MCF 10A (cell line): Measurements from ENCODE around the gene B9D2. TPM values are rescaled to one million over a fixed set of nuclear protein-coding genes. Genes with fewer than 3 reads are reported as not detected.

Experiments
- BruUV-seq: library from RNA; stranded (reverse); fragments of 400-500 nt; replicated peaks from 2 replicates; lab custom pipeline; 2021; lab: Mats Ljungman, UMichigan
- CTCF ChIA-PET: fragments of 300-600 bp; sonication (Branson Sonifier 250); formaldehyde crosslinking; extraction: SDS; loops from one replicate; lab custom pipeline; 2021; ENCODE audit warnings: antibody characterized with exemption, inconsistent platforms; lab: Yijun Ruan, JAX
- POLR2A ChIA-PET: fragments of 300-600, 350-650 bp; sonication (Branson Sonifier 250); formaldehyde crosslinking; extraction: SDS; loops from one replicate; lab custom pipeline; 2020; ENCODE audit warnings: antibody characterized with exemption, inconsistent platforms; lab: Yijun Ruan, JAX
- DNase-seq: peaks from one replicate; pipeline ENCODE4 v3.0.0-alpha.2; 2018; ENCODE audit not compliant: unreplicated experiment
- H3K27ac Mint-ChIP-seq: one replicate; pipeline ENCODE4 v1.8.0; 2022; ENCODE audit warnings: mild to moderate bottlenecking, low read depth, mixed read lengths; ENCODE audit not compliant: unreplicated experiment
- H3K27me3 Mint-ChIP-seq: one replicate; pipeline ENCODE4 v1.8.0; 2022; ENCODE audit warnings: mixed read lengths; ENCODE audit not compliant: insufficient read depth, unreplicated experiment
- H3K36me3 Mint-ChIP-seq: one replicate; pipeline ENCODE4 v1.8.0; 2022; ENCODE audit warnings: mild to moderate bottlenecking, moderate library complexity, mixed read lengths; ENCODE audit not compliant: insufficient read depth, unreplicated experiment
- H3K4me1 Mint-ChIP-seq: one replicate; pipeline ENCODE4 v1.8.0; 2022; ENCODE audit warnings: mixed read lengths; ENCODE audit not compliant: insufficient read depth, unreplicated experiment
- H3K4me3 Mint-ChIP-seq: one replicate; pipeline ENCODE4 v1.8.0; 2022; ENCODE audit warnings: mild to moderate bottlenecking, moderate library complexity, mixed read lengths; ENCODE audit not compliant: unreplicated experiment
- H3K9me3 Mint-ChIP-seq: one replicate; pipeline ENCODE4 v1.8.0; 2022; ENCODE audit warnings: mixed read lengths; ENCODE audit not compliant: unreplicated experiment
- intact Hi-C: fragments of 100-400 bp; cut with micrococcal nuclease; formaldehyde crosslinking; loops from 2 replicates; pipeline ENCODE4 v1.14.1; 2022
- total RNA-seq: library from RNA; stranded (reverse); gene quantifications from 2 replicates; pipeline ENCODE4 v1.2.3, GENCODE V29; 2022
- TF ChIP-seq, protein P1 (sequence below): fragments of 200-600 bp; IDR thresholded peaks from one replicate; pipeline ENCODE4 v1.8.0; 2022; ENCODE audit warnings: antibody characterized with exemption, mild to moderate bottlenecking; ENCODE audit not compliant: unreplicated experiment

B9D2 gene
- total RNA-seq, 1 experiment from 2014 or later = 5.7 TPM

- CTCF ChIA-PET = interaction anchor here (0.6 to 2.1 kb wide), 2 partner anchors 12 to 1086 kb away, joined by 3 to 6 read pairs; partner anchors contain the start of gene TTC9B
- intact Hi-C loops = loop anchor here (5.0 kb wide), 1 partner anchor 163 kb away; no protein-coding TSS in a partner anchor
- Mint-ChIP-seq H3K9me3 (no peaks in the 10 kb centered on the region), H3K27ac (no peak overlapping the region), H3K4me1 (peaks cover 14% of the 10 kb centered on the region), H3K4me3 (no peak overlapping the region), H3K27me3 (no peaks in the 10 kb centered on the region), H3K36me3 (peaks cover 95% of the 10 kb centered on the region)
- POLR2A ChIA-PET = interaction anchor here (0.6 to 1.0 kb wide), 4 partner anchors 12 to 43 kb away, joined by 3 read pairs; partner anchors contain the start of gene HNRNPUL1
- DNase-seq = no peak
- no TSS peak for BruUV-seq
- TF ChIP-seq, protein P1, sequence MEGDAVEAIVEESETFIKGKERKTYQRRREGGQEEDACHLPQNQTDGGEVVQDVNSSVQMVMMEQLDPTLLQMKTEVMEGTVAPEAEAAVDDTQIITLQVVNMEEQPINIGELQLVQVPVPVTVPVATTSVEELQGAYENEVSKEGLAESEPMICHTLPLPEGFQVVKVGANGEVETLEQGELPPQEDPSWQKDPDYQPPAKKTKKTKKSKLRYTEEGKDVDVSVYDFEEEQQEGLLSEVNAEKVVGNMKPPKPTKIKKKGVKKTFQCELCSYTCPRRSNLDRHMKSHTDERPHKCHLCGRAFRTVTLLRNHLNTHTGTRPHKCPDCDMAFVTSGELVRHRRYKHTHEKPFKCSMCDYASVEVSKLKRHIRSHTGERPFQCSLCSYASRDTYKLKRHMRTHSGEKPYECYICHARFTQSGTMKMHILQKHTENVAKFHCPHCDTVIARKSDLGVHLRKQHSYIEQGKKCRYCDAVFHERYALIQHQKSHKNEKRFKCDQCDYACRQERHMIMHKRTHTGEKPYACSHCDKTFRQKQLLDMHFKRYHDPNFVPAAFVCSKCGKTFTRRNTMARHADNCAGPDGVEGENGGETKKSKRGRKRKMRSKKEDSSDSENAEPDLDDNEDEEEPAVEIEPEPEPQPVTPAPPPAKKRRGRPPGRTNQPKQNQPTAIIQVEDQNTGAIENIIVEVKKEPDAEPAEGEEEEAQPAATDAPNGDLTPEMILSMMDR = no peak
Measured at GRCh38 chr19:41304706-41305483, 59.1 kb downstream of the B9D2 start.

Other genes with a start within 250 kb of the B9D2 start
- gene CYP2F1, start 249.7 kb downstream of the B9D2 start, total RNA-seq = not detected in 2 replicates
- gene CYP2S1, start 170.9 kb downstream of the B9D2 start, total RNA-seq = not detected in 2 replicates
- 136 and 165 TPM in 2 replicates for gene AXL, start 144.9 kb downstream of the B9D2 start, total RNA-seq
- gene HNRNPUL1, start 99.8 kb downstream of the B9D2 start, total RNA-seq = 179 and 204 TPM in 2 replicates
- gene CCDC97, start 54.0 kb downstream of the B9D2 start, total RNA-seq = 25.0 and 28.5 TPM in 2 replicates
- 27.8 and 33.7 TPM in 2 replicates for gene TGFB1, start 10.2 kb downstream of the B9D2 start, total RNA-seq
- 6.1 and 8.3 TPM in 2 replicates for gene TMEM91, start 12.4 kb upstream of the B9D2 start, total RNA-seq
- gene EXOSC5, start 33.2 kb upstream of the B9D2 start, total RNA-seq = 38.1 and 45.8 TPM in 2 replicates
- 29.1 and 33.6 TPM in 2 replicates for gene BCKDHA, start 33.7 kb upstream of the B9D2 start, total RNA-seq
- gene B3GNT8, start 63.2 kb upstream of the B9D2 start, total RNA-seq = not detected in 2 replicates
- gene DMAC2, start 75.8 kb upstream of the B9D2 start, total RNA-seq = 27.7 and 34.8 TPM in 2 replicates
- gene ERICH4, start 79.0 kb upstream of the B9D2 start, total RNA-seq = not detected in 2 replicates
- gene CEACAM21, start 212.0 kb upstream of the B9D2 start, total RNA-seq = not detected in 2 replicates